Brain microvascular endothelial cell (primary cell): ENCODE measurements around the gene HNF4A.

Experiments used
- DNase-seq: peaks from one replicate; pipeline ENCODE4 v3.0.0-alpha.2; 2020
- H3K27ac ChIP-seq: fragments of 250-450 bp; sonication (Bioruptor Pico); 2 replicates; pipeline ENCODE4 v1.5.1; 2020; ENCODE audit warnings: mild to moderate bottlenecking, moderate library complexity
- H3K27me3 ChIP-seq: fragments of 250-450 bp; sonication (Bioruptor Pico); replicated peaks from 2 replicates; pipeline ENCODE4 v1.5.1; 2020; ENCODE audit warnings: mild to moderate bottlenecking
- H3K36me3 ChIP-seq: fragments of 250-450 bp; sonication (Bioruptor Pico); replicated peaks from 2 replicates; pipeline ENCODE4 v1.5.1; 2020; ENCODE audit warnings: mild to moderate bottlenecking
- H3K4me3 ChIP-seq: 2 replicates; pipeline ENCODE4 v1.5.1; 2011; ENCODE audit warnings: low read depth, mild to moderate bottlenecking, control low read depth, low read length, moderate library complexity
- in situ Hi-C: cut with HindIII; loops from 2 replicates; pipeline ENCODE4 v1.10.0; 2017; ENCODE audit warnings: low sequenced_read_pairs, low pct_ligation_motif_present
- TF ChIP-seq, protein P1 (sequence below): IDR thresholded peaks from 2 replicates; pipeline ENCODE4 v1.5.1; 2011; ENCODE audit warnings: low read depth, mild to moderate bottlenecking, moderate library complexity, low read length, control low read depth, inconsistent platforms; ENCODE audit errors: missing control alignments

HNF4A gene

DNA sequence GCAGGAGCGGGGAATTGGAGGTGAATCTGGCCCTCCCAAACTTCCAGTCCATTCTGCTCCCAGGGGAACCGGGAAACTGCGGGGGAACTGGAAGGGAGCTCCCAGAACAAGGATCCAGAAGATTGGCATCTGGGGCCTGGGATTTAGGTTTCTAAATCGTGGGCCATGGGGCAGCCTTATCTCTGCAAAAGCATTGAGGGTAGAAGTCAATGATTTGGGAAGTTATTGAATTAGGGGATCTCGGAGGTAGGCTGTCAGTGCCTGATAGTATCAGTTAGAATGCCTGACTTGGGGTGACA is 45.1 kb downstream of the HNF4A start:
- H3K27me3 ChIP-seq, result no peaks in the 10 kb centered on the region
- H3K27ac ChIP-seq, result no peak overlapping the region
- no peaks in the 10 kb centered on the region for H3K36me3 ChIP-seq
- DNase-seq, result no peak
- TF ChIP-seq, protein P1, sequence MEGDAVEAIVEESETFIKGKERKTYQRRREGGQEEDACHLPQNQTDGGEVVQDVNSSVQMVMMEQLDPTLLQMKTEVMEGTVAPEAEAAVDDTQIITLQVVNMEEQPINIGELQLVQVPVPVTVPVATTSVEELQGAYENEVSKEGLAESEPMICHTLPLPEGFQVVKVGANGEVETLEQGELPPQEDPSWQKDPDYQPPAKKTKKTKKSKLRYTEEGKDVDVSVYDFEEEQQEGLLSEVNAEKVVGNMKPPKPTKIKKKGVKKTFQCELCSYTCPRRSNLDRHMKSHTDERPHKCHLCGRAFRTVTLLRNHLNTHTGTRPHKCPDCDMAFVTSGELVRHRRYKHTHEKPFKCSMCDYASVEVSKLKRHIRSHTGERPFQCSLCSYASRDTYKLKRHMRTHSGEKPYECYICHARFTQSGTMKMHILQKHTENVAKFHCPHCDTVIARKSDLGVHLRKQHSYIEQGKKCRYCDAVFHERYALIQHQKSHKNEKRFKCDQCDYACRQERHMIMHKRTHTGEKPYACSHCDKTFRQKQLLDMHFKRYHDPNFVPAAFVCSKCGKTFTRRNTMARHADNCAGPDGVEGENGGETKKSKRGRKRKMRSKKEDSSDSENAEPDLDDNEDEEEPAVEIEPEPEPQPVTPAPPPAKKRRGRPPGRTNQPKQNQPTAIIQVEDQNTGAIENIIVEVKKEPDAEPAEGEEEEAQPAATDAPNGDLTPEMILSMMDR, result no peak
- in situ Hi-C loops, result no loop called here
- no peak overlapping the region for H3K4me3 ChIP-seq

DNA sequence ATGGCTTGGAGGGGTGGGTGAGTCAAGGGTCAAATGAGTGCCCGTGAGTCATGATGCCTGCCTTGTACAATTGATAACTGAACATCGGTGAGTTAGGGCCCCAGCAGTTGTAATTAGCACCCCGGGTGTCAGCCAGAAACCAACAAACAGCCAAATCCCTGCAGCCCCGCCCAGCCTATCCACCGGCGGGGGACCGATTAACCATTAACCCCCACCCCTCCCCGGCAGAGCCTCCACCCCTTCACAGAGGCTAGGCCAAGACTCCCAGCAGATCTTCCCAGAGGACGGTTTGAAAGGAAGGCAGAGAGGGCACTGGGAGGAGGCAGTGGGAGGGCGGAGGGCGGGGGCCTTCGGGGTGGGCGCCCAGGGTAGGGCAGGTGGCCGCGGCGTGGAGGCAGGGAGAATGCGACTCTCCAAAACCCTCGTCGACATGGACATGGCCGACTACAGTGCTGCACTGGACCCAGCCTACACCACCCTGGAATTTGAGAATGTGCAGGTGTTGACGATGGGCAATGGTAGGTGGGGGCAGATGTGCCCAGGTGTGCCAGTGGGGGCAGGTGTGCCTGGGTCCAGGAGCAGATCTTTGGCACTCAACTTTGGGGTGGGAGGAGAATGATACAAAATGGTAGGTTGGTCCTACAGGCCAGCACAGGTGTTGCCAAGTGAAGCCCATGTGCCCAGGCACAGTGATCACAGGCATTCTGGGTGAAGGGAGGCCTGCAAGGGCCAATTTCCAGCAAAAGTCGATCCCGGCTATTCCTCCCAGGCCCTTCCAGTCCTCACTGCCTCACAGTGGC is 45.7 kb downstream of the HNF4A start:
- no peak overlapping the region for H3K27ac ChIP-seq
- H3K36me3 ChIP-seq, result no peaks in the 10 kb centered on the region
- no peaks in the 10 kb centered on the region for H3K27me3 ChIP-seq
- no peak for DNase-seq
- H3K4me3 ChIP-seq, result no peak overlapping the region
- TF ChIP-seq, protein P1, result no peak
- in situ Hi-C loops, result no loop called here

DNA sequence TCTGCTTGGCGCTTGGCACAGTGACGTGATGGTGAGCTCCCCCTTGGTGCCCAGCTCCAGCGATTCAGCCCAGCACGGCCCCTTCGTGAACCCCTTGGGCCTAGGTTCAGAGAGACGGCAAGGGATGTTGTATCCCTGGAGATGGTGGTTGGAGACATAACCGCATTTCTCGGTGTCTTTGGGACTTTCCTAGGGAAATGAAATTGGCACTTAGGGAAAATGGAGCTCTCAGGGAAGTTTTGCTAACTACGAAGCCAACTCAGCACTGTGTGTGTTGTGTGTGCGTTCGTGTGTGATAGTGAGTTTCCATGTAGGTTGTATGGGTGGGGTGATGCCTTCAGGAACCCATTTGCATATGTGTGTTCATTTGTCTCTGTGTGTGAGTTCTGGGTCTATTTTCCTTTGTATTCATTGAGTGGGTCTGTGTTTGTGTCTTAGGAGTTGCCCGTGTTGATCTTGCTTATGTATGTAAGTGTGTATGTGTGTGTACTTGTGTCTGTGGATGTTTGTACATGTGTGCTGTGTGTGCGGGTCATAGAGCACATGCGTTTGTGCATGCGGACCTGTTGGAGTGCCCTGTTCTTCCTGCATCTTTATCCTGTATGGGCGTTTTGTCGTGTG is 46.4 kb downstream of the HNF4A start:
- Histone ChIP-seq H3K27ac (no peak overlapping the region), H3K36me3 (no peaks in the 10 kb centered on the region), H3K4me3 (no peak overlapping the region), H3K27me3 (no peaks in the 10 kb centered on the region)
- in situ Hi-C loops, result no loop called here
- TF ChIP-seq, protein P1, result no peak
- no peak for DNase-seq

DNA sequence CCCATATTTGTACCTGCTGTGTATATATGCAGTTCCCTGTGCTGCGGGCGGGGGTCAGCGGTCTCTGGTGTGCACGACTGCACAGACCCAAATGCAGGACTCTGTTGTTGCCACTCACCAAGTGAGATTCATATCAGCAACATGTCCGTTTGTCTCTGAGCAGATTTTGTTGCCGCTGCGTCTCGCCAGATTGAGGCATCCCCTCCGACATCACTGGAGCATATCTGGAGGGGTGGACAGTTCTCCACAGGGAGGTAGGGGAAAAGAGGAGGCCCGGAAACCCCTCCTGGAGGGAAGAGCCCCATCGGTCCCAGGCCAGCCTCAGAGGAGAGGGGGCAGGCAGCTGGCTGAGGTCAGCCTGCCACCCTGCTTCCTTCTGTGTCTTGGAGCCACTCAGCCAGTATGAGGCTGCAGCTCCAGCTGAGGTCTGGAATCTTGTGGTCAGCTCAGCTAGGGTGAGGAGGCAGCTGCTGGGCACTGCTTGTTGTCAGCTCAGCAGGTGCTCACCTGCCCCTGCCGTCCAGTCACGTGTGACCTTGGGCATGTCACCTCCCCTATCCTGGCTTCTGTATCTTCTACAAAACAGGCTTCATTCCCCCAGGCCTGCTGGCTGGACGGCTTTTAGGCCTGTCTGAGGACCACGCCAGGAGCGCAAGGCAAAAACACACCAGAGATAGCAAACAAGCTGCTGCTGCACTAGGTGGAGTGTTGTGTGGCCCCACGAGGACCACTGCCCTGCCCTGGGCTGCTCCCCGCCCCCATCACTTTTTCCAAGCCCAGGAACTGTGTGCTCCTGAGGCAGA is 47.1 kb downstream of the HNF4A start:
- Histone ChIP-seq H3K4me3 (no peak overlapping the region), H3K36me3 (no peaks in the 10 kb centered on the region), H3K27me3 (no peaks in the 10 kb centered on the region), H3K27ac (no peak overlapping the region)
- TF ChIP-seq, protein P1, result no peak
- in situ Hi-C loops, result no loop called here
- no peak for DNase-seq

DNA sequence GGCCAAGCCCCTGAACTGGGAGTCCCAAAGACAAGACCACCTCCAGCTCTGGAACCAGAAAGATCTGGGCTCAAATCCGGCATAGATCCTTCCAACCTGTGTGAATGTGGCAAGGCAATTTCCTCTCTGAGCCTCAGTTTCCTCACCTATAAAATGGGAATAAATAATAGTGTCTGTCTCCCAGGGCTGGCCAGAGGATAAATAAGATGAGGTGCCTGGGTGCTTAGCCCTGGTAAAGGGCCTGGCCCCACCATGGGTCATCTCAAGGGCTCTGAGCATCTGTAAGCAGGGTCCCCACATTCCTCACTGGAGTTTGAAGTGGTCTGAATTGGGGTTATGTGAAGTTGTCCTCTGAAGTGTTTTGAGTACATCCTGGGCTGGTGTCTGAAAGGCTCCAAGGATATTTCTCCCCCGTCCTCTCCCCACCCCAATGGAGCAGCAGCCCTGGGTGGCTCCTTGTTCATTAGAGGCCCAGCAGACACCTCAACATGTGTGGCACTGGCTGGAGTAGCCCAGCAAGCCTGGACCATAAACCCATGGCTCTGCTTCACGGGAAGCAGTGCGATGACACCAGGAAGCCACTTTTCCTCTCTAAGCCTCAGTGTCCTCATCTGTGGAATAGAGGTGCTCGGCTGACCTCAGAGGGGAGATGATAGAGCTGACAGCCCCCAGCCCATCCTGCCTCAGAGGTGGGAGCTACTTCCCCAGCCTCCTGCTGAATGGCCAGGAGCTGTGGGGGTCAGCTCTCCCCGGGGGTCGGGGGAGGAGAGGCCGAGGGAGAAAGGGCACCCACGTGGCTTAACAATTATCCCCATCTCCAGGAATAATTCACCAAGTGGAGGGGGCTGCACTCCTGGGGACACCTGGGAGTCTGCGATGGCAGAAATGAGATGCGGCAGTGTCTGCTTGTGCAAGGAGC is 48.0 kb downstream of the HNF4A start:
- in situ Hi-C loops, result no loop called here
- Histone ChIP-seq H3K27me3 (no peaks in the 10 kb centered on the region), H3K4me3 (no peak overlapping the region), H3K36me3 (no peaks in the 10 kb centered on the region), H3K27ac (no peak overlapping the region)
- TF ChIP-seq, protein P1, result no peak
- DNase-seq, result no peak
